A549 (cell line): ENCODE measurements around the gene C2orf80. TPM values are rescaled to one million over a fixed set of nuclear protein-coding genes. Genes with fewer than 3 reads are reported as not detected.

Experiments
- ATAC-seq, 2 experiments: fragments of 200-7000 bp in 1 of 2; fragments of >200 bp in 1 of 2; cut with Nextera tagmentation in 1 of 2; cut with Tn5 transposase in 1 of 2; 3 replicates each; pipeline versions ENCODE4 v1.8.0 to v1.9.1; 2018 to 2020; ENCODE audit warnings: mild to moderate bottlenecking in 1 of 2, moderate library complexity in 1 of 2
- CTCF ChIA-PET: fragments of 300-600 bp; sonication (Branson Sonifier 250); formaldehyde crosslinking; extraction: SDS; loops from one replicate; lab custom pipeline; 2021; ENCODE audit warnings: antibody characterized with exemption, inconsistent platforms; lab: Yijun Ruan, JAX
- POLR2A ChIA-PET: fragments of 350-600 bp; formaldehyde crosslinking; extraction: SDS; loops from one replicate; lab custom pipeline; 2021; ENCODE audit warnings: antibody characterized with exemption, inconsistent platforms; lab: Yijun Ruan, JAX
- DNase-seq, 2 experiments: peaks; one replicate each; pipeline versions ENCODE4 v3.0.0 to v3.0.0-alpha.2; 2011 to 2016; ENCODE audit warnings: low read depth in 1 of 2, low spot score in 1 of 2
- FAIRE-seq: peaks from 2 replicates; lab custom pipeline; 2011; peaks lifted over from hg19 to GRCh38; lab: Jason Lieb, UNC
- H3K27ac ChIP-seq, 2 experiments: fragments of >200 bp; sonication (Bioruptor Twin); formaldehyde crosslinking; 3 replicates each; pipeline ENCODE4 v1.5.1; 2016 to 2017
- H3K4me1 ChIP-seq: fragments of >200 bp; sonication (Bioruptor Twin); formaldehyde crosslinking; 3 replicates; pipeline ENCODE4 v1.6.1; 2016
- H3K4me2 ChIP-seq: fragments of >200 bp; sonication (Bioruptor Twin); formaldehyde crosslinking; 3 replicates; pipeline ENCODE4 v1.6.1; 2016
- H3K4me3 ChIP-seq: fragments of >200 bp; sonication (Bioruptor Twin); formaldehyde crosslinking; 3 replicates; pipeline ENCODE4 v1.5.1; 2016
- H3K9me3 ChIP-seq: fragments of >200 bp; sonication (Bioruptor Twin); formaldehyde crosslinking; 3 replicates; pipeline ENCODE4 v1.6.1; 2016
- CEBPB ChIP-seq, 2 experiments: fragments of >200 bp in 1 of 2; sonication (Bioruptor Twin) in 1 of 2; formaldehyde crosslinking in 1 of 2; IDR thresholded peaks; 2 replicates each; pipeline ENCODE4 v1.6.1; 2012 to 2016
- FOXS1 ChIP-seq: fragments of 250-450 bp; sonication (Bioruptor Pico); IDR thresholded peaks from 2 replicates; pipeline ENCODE4 v1.5.0; 2020; ENCODE audit warnings: mild to moderate bottlenecking, moderate library complexity
- HOXA7 ChIP-seq: fragments of 250-450 bp; sonication (Bioruptor Pico); IDR thresholded peaks from 2 replicates; pipeline ENCODE4 v1.5.0; 2020; ENCODE audit warnings: mild to moderate bottlenecking, moderate library complexity
- HOXB13 ChIP-seq: fragments of 250-450 bp; sonication (Bioruptor Pico); IDR thresholded peaks from 2 replicates; pipeline ENCODE4 v1.5.0; 2020; ENCODE audit warnings: low read depth, mild to moderate bottlenecking, moderate library complexity
- JUNB ChIP-seq: fragments of >200 bp; sonication (Bioruptor Twin); formaldehyde crosslinking; IDR thresholded peaks from 2 replicates; pipeline ENCODE4 v1.6.1; 2016
- KDM5A ChIP-seq: fragments of 200-600 bp; sonication (generic); IDR thresholded peaks from 2 replicates; pipeline ENCODE4 v1.6.1; 2016; ENCODE audit warnings: antibody characterized with exemption, mild to moderate bottlenecking
- MAFK ChIP-seq: fragments of 450-650 bp; IDR thresholded peaks from 2 replicates; pipeline ENCODE4 v1.6.1; 2014; ENCODE audit not compliant: partially characterized antibody
- MAZ ChIP-seq: fragments of 150-350 bp; IDR thresholded peaks from 2 replicates; pipeline ENCODE4 v1.6.1; 2014; ENCODE audit warnings: antibody characterized with exemption, low read depth, low read length, borderline replicate concordance
- NFE2L2 ChIP-seq: fragments of 150-350 bp; conservative IDR thresholded peaks from 2 replicates; pipeline ENCODE4 v1.6.1; 2014; ENCODE audit warnings: low read length
- POLR2A ChIP-seq: IDR thresholded peaks from 2 replicates; pipeline ENCODE4 v1.6.1; 2012; ENCODE audit warnings: mild to moderate bottlenecking, low read length
- RARB ChIP-seq: fragments of 250-450 bp; sonication (Bioruptor Pico); IDR thresholded peaks from 2 replicates; pipeline ENCODE4 v1.8.0; 2021; ENCODE audit warnings: mild to moderate bottlenecking, moderate library complexity
- RNF2 ChIP-seq: fragments of 200-600 bp; sonication (generic); IDR thresholded peaks from 2 replicates; pipeline ENCODE4 v1.6.1; 2016; ENCODE audit warnings: low read depth, mild to moderate bottlenecking, antibody characterized with exemption, moderate library complexity, borderline replicate concordance
- ZC3H11A ChIP-seq: fragments of 450-650 bp; IDR thresholded peaks from 2 replicates; pipeline ENCODE4 v1.6.1; 2014; ENCODE audit warnings: antibody characterized with exemption, mild to moderate bottlenecking
- whole genome bisulfite sequencing: methylation state at CpG from one replicate; pipeline ENCODE4 v1.1.6; 2017; ENCODE audit errors: missing lambda C conversion rate; 5-methylcytosine and 5-hydroxymethylcytosine counted together
- polyA plus RNA-seq, 4 experiments: library from polyadenylated mRNA; depleted of rRNA in 3 of 4; stranded (reverse); fragments of >200 nt; fragmentation: RNase III in 1 of 4; extraction: RNeasy Plus Mini Kit Qiagen cat#74134 plus additional on column Dnase treatment in 1 of 4; gene quantifications; 2 replicates in 3 of 4; 3 replicates in 1 of 4; pipeline ENCODE4 v1.2.3, GENCODE V29; 2011 to 2017
- TF ChIP-seq, protein P1 (sequence below): fragments of 200-600 bp; sonication (generic); IDR thresholded peaks from 2 replicates; pipeline ENCODE4 v1.6.1; 2016; ENCODE audit warnings: antibody characterized with exemption, mild to moderate bottlenecking, moderate library complexity
- TF ChIP-seq, protein P2 (sequence below): IDR thresholded peaks from 2 replicates; pipeline ENCODE4 v1.6.1; 2012; ENCODE audit warnings: low read depth, borderline replicate concordance
- TF ChIP-seq, protein P3 (sequence below): IDR thresholded peaks from 2 replicates; pipeline ENCODE4 v1.6.1; 2012
- TF ChIP-seq, protein P4 (sequence below): fragments of 150-350 bp; IDR thresholded peaks from 2 replicates; pipeline ENCODE4 v1.6.1; 2014; ENCODE audit warnings: low read depth, mild to moderate bottlenecking, low read length
- TF ChIP-seq, protein P5 (sequence below): fragments of 250-450 bp; sonication (Bioruptor Pico); IDR thresholded peaks from 2 replicates; pipeline ENCODE4 v1.5.0; 2021; ENCODE audit warnings: mild to moderate bottlenecking, moderate library complexity, borderline replicate concordance

The C2orf80 gene
- polyA plus RNA-seq, 2 of the 4 experiments (the other 2 are of a cell fraction) = not detected

DNA sequence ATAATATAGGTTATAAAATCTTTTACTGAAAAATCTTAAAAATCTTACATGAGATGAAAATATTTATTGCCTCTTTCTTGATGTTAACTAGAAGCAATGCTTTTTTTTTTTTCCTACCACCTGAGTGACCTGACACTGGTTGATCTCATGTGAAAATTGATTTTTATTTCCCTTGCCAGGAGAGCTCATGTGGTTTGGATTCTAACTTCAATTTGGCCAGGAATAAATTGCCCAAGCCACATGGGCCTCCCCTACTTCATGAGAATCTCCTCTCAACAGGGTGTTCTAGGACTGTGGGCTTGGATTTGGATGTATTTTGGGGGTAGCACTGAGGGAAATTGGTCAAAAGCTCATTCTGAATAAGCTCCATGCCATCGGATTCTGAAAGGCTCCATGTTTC lies 45.0 kb upstream of the C2orf80 start:
- Histone ChIP-seq H3K4me2 (no peak overlapping the region), H3K27ac (no peak overlapping the region), H3K4me1 (no peaks in the 10 kb centered on the region), H3K4me3 (no peak overlapping the region), H3K9me3 (peaks cover 3% of the 10 kb centered on the region; the same call in 1 of the 3 replicates)
- 92% methylated on average over 1 of the region's 1 CpG for WGBS
- ATAC-seq = no peak; a peak in 1 of 6 replicates
- TF ChIP-seq, protein P1, sequence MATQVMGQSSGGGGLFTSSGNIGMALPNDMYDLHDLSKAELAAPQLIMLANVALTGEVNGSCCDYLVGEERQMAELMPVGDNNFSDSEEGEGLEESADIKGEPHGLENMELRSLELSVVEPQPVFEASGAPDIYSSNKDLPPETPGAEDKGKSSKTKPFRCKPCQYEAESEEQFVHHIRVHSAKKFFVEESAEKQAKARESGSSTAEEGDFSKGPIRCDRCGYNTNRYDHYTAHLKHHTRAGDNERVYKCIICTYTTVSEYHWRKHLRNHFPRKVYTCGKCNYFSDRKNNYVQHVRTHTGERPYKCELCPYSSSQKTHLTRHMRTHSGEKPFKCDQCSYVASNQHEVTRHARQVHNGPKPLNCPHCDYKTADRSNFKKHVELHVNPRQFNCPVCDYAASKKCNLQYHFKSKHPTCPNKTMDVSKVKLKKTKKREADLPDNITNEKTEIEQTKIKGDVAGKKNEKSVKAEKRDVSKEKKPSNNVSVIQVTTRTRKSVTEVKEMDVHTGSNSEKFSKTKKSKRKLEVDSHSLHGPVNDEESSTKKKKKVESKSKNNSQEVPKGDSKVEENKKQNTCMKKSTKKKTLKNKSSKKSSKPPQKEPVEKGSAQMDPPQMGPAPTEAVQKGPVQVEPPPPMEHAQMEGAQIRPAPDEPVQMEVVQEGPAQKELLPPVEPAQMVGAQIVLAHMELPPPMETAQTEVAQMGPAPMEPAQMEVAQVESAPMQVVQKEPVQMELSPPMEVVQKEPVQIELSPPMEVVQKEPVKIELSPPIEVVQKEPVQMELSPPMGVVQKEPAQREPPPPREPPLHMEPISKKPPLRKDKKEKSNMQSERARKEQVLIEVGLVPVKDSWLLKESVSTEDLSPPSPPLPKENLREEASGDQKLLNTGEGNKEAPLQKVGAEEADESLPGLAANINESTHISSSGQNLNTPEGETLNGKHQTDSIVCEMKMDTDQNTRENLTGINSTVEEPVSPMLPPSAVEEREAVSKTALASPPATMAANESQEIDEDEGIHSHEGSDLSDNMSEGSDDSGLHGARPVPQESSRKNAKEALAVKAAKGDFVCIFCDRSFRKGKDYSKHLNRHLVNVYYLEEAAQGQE = no peak
- TF ChIP-seq POLR2A (no peak), FOXS1 (CRISPR knock-in tag) (no peak)
- POLR2A ChIA-PET = interaction anchor here (1.5 kb wide), 1 partner anchor 20 kb away, joined by 4 read pairs; the partner anchor contains the start of gene IDH1
- CTCF ChIA-PET = interaction anchor here (1.6 kb wide), 1 partner anchor 14 kb away, joined by 5 read pairs; no protein-coding TSS in a partner anchor
- no peak for FAIRE-seq
- no peak for DNase-seq

DNA sequence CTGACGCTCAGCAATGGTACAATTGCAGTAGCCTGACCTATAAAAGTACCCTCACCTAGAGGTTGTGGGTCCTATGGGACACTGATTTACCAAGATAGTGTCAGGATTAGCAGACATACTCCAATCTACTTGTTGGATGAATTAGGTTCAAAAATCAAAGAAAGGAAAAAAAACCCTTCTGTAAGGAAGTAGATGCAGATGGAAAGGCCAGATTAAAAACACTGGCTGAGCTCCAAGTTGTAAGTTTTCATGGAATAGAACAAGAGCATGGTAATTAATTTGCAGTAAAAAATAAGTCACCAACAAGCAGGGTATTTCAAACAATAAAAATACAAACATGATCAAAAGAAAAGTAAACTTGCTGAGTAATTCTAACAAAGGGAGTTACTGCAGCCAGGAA lies 38.6 kb upstream of the C2orf80 start:
- no peaks in the 10 kb centered on the region for H3K4me1 ChIP-seq
- ATAC-seq = no peak
- CTCF ChIA-PET = interaction anchor here (0.5 kb wide), 1 partner anchor 1364 kb away, joined by 3 read pairs; no protein-coding TSS in a partner anchor

DNA sequence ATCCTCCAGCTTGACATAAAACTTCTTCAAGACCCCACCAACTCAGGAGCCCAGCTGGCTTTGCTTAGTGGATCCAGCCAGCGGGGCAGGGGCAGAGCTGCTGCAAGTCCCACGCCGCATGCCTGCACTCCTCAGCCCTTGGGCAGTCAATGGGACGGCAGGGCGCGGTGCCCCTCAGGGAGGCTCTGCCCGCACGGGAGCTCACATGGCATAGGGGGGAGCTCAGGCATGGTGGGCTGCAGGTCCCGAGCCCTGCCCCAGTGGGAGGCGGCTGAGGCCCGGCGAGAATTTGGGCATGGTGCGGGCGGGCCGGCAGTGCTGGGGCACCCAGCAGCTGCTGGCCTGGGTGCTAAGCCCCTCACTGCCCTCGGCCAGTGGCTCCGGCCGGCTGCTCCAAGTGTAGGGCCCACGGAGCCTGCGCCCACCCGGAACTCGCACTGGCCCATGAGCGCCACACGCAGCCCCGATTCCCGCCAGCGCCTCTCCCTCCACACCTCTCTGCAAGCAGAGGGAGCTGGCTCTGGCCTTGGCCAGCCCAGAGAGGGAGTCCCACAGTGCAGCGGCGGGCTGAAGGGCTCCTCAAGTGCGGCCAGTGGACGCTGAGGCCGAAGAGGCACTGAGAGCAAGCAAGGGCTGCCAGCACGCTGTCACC lies 37.9 kb upstream of the C2orf80 start:
- Histone ChIP-seq H3K27ac (no peak overlapping the region), H3K4me3 (no peak overlapping the region), H3K9me3 (peaks cover 3% of the 10 kb centered on the region; the same call in 1 of the 3 replicates), H3K4me1 (no peaks in the 10 kb centered on the region), H3K4me2 (no peak overlapping the region)
- ATAC-seq = no peak
- no peak for FAIRE-seq
- POLR2A ChIA-PET = interaction anchor here (0.8 kb wide), 1 partner anchor 28 kb away, joined by 3 read pairs; no protein-coding TSS in a partner anchor
- CTCF ChIA-PET = interaction anchor here (0.5 to 1.6 kb wide), 4 partner anchors 26 to 1363 kb away, joined by 3 read pairs; no protein-coding TSS in a partner anchor
- no peak for DNase-seq
- TF ChIP-seq RARB (no peak), FOXS1 (CRISPR knock-in tag) (no peak), CEBPB (IDR thresholded peaks at IDR 0.05) (no peak), MAFK (no peak), KDM5A (no peak), RNF2 (no peak), MAZ (no peak), HOXB13 (no peak), NFE2L2 (no peak), ZC3H11A (no peak), HOXA7 (no peak)
- TF ChIP-seq, protein P2, sequence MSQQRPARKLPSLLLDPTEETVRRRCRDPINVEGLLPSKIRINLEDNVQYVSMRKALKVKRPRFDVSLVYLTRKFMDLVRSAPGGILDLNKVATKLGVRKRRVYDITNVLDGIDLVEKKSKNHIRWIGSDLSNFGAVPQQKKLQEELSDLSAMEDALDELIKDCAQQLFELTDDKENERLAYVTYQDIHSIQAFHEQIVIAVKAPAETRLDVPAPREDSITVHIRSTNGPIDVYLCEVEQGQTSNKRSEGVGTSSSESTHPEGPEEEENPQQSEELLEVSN = no peak
- TF ChIP-seq, protein P3, sequence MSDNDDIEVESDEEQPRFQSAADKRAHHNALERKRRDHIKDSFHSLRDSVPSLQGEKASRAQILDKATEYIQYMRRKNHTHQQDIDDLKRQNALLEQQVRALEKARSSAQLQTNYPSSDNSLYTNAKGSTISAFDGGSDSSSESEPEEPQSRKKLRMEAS = no peak
- TF ChIP-seq, protein P4, sequence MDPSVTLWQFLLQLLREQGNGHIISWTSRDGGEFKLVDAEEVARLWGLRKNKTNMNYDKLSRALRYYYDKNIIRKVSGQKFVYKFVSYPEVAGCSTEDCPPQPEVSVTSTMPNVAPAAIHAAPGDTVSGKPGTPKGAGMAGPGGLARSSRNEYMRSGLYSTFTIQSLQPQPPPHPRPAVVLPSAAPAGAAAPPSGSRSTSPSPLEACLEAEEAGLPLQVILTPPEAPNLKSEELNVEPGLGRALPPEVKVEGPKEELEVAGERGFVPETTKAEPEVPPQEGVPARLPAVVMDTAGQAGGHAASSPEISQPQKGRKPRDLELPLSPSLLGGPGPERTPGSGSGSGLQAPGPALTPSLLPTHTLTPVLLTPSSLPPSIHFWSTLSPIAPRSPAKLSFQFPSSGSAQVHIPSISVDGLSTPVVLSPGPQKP = no peak
- 86% methylated on average over 32 of the region's 33 CpGs for WGBS

More for the DNA sequence above, 38.6 kb upstream of the C2orf80 start:
- Histone ChIP-seq H3K9me3 (peaks cover 3% of the 10 kb centered on the region; the same call in 1 of the 3 replicates), H3K4me3 (no peak overlapping the region), H3K27ac (no peak overlapping the region), H3K4me2 (no peak overlapping the region)
- TF ChIP-seq MAZ = no peak
- no peak for TF ChIP-seq JUNB
- TF ChIP-seq, protein P4 = no peak
- TF ChIP-seq NFE2L2 = no peak
- TF ChIP-seq, protein P5, sequence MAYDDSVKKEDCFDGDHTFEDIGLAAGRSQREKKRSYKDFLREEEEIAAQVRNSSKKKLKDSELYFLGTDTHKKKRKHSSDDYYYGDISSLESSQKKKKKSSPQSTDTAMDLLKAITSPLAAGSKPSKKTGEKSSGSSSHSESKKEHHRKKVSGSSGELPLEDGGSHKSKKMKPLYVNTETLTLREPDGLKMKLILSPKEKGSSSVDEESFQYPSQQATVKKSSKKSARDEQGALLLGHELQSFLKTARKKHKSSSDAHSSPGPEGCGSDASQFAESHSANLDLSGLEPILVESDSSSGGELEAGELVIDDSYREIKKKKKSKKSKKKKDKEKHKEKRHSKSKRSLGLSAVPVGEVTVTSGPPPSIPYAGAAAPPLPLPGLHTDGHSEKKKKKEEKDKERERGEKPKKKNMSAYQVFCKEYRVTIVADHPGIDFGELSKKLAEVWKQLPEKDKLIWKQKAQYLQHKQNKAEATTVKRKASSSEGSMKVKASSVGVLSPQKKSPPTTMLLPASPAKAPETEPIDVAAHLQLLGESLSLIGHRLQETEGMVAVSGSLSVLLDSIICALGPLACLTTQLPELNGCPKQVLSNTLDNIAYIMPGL (CRISPR knock-in tag) = no peak
- no peak for TF ChIP-seq FOXS1 (CRISPR knock-in tag)
- DNase-seq (no peak), FAIRE-seq (no peak)
- 79% methylated on average over 1 of the region's 1 CpG for WGBS
- POLR2A ChIA-PET = interaction anchor here (0.8 kb wide), 1 partner anchor 27 kb away, joined by 3 read pairs; no protein-coding TSS in a partner anchor
